Measurements from ENCODE around the gene USP31.
"Not testable (repeated sequence)": the region's sequence is repeated elsewhere in the genome, so short reads cannot be mapped to it uniquely, and the experiment has no call there.

Gene USP31

GRCh38 chr16:23094136-23094535 lies 55.1 kb downstream of the USP31 start:
- not testable (repeated sequence) for DNase-seq

- DNase-seq, result no peak
Measured at GRCh38 chr16:23092801-23093117, 56.5 kb downstream of the USP31 start.

DNA sequence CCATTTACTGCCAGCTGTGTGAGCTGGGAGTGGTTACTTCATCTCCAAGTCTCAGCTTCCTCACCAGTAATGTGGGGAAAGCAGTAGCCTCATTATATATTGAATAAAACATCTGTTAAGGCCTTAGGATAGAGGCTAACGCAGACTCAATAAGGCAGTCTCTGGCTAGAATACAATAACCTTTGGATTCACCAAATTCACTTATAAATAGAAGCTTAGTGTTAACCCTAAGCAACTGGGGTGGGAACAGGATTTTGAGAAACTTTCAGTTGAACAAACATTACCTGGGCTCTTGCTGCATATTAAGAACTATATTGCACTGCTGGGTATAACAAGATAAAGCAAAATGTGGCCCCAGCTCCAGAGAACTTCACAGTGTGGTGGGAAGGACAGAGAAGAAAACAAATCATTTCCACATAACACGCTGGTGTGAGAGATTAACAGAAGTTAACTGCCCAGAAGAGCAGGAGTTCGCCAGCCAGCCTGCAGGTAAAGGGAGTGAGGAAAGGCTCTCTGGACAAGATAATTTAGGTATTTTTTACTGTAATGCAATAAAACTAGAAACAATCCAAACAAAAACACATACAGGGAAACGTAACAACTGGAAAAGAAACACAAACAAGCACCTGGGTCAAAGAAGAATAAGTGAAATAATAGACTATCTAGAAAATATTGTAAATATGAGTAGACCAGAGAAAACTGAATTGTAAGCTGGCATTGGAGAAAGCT lies 57.0 kb downstream of the USP31 start:
- no peak for DNase-seq

GRCh38 chr16:23089111-23089510 lies 60.1 kb downstream of the USP31 start:
- no peak for DNase-seq

- no peak for DNase-seq
Measured at GRCh38 chr16:23088018-23088417, 61.2 kb downstream of the USP31 start.

DNA sequence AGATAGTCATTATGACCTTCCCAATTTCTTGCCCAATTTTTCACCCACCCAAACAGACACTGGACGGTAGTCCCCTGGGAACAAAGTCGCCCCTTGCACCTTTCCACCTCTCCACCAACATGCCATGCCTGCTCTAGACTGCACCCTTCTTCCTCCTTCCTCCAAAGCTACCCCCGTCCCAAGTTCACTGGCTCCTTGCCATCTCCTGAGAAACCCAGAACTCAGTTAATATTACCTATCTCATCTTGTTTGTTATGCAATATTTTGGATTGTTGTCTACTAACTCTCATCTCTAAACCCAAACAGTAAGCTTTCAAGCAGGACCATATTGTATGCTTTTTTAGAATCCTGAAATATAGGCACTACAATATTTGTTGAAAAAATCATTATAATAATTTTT lies 63.3 kb downstream of the USP31 start:
- no peak for DNase-seq

GRCh38 chr16:23082161-23082788 lies 67.0 kb downstream of the USP31 start:
- DNase-seq, result no peak

DNA sequence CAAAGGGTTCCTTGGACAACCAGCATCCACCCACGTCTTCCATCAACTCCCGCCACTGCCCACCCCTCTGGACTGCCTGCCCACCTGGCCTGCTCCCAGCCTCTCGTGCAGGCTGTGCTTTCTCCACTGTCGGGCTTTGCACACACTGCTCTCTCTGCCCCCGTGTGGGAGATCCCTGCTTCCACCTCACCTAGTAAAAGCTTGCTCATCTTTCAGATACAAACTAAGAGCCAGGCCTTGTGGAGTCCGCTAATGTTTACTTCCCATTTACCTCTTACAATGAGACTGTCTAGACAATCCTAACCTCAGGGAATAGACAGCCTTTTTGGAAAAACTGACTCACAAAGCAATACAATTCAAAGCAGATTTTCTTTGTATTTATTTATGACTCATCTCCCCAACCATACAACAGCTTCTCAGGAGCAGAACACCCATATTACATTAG lies 67.6 kb downstream of the USP31 start:
- DNase-seq, result no peak

DNA sequence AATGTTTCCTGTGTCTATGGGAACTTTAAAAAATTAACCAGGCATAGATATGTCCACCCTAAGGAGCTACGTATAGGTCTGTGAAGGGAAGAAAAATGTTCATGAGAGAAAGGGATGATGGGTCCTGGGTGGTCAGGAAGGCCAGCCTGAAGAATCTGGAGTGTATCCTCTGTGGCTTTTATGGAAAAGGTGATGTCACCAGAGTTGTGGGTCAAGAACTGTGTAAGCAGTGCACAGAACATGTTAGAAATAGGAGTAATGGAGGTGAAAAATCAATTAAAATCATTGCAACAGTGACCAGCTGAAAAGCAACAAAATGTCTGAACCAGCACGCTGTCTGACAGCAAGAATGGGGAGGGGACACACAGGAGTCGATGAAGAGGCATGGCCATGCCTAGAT lies 68.5 kb downstream of the USP31 start:
- no peak for DNase-seq

GRCh38 chr16:23080329-23080728 lies 68.9 kb downstream of the USP31 start:
- DNase-seq, result no peak

- no peak for DNase-seq
Measured at GRCh38 chr16:23079675-23080301, 69.5 kb downstream of the USP31 start.

DNA sequence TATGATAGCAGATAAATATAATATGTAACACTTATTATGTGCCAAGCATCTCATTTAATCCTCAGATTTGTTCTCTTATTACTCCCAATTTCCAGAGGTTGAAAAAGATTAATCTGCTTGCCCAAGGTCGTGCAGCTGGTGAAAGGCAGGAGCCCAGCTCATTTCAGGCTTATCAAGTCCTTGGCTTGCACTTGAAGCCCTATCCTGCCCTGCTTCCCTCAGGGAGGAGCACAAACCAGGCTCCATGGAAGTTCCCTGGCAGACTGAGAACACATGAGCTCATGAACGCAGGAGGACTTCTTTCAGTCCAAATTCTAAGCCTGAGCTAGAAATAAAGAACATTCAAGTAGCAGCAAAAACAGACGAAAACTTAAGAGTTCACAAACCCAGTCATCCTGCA lies 74.8 kb downstream of the USP31 start:
- no peak for DNase-seq

GRCh38 chr16:23072769-23073549 lies 76.3 kb downstream of the USP31 start:
- DNase-seq, result no peak

DNA sequence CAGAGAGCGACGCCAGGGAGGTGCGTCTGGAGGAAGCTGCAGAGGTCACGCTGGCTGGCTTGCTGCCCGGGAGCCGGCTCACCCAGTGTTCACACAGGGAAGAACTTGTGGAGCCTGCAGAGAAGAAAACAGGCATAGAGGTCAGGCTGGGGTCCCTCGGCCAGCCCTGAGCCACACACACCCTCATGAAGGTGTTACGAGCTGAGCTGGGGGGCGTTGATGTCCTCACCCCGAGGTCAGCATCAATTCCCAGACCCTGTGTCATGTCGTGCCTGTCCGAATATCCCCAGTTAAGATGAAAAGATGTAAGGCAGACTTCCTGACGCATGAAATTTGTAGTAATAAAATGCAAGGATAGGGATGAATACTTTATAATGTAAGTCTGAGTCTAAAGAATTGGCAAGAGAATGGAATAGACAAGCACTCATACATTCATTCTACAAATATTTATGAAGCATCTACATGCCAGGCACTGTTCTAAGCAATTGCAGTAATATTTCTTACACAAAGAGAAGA lies 77.1 kb downstream of the USP31 start:
- no peak for DNase-seq

- no peak for DNase-seq
Measured at GRCh38 chr16:23071196-23072083, 77.8 kb downstream of the USP31 start.

DNA sequence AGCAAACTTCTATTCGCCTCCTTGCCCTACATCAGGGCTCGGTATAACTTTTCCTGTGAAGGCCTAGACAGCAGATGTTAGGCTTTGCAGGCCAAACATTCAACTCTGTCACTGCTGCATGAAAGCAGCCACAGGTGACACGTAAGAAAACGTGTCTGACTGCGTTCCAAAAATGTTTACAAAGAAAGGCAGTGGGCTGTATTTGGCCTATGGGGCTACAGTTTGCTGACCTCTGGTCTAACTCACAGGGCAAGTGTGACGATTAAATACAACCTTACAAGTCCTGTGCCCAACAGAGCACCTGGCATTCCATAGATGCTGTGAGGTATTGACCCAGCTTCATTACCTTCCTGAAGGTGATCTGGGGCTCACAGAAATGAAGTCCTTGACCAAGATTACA lies 79.4 kb downstream of the USP31 start:
- no peak for DNase-seq

DNA sequence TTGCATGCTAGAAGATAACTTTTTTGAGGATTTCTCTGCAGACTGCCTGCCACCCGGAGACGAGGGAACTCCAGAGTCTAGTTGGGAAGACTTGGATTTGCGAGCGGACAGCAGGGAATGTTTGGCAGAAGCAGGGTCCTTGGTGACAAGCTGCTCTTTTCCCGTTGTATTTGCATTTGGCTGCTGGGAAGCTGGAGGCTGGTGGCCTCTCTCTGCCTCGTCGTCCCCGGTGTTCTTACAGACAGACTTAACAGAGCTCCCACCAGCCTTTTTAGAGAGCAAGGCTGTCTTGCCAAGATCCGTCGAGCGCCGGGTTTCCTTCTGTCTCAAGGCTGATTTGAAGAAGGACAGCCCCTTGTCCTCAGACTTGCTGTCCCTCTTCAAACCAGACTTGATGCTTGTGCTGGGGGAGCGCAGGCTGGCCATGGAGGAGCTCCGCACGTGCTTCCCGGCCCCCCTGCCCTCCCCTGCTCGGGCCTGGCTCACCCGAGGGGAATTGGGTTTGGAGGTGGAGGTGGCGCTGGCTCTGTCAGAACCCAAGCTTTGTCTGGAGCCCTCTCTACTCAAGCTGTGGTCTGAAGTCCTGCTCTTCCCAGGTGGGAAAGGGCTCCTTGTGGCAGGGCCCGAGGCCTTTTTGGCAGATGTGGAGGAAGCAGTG lies 81.0 kb downstream of the USP31 start:
- no peak for DNase-seq

DNA sequence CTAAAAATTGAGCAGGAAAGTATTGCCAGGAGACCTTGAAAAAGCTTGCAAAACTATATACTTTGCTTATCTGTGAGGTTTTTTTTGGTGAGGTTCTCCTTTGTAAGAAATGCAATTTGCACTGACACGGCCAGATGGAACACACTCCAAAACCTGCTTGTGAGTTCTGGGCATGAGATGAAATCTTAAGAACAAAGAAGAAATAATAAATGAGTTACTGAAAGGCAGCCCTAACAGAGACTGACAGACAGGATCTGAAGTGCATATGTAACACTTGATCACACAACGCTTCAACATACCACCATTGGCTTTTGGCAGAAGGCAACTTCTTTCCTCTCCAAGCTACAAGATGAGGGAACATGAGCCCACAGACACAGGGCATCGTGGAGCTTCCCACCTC lies 82.6 kb downstream of the USP31 start:
- DNase-seq, result no peak

GRCh38 chr16:23064639-23065038 lies 84.6 kb downstream of the USP31 start:
- peak in 1 of 5 experiments; percentile 49 for DNase-seq

DNA sequence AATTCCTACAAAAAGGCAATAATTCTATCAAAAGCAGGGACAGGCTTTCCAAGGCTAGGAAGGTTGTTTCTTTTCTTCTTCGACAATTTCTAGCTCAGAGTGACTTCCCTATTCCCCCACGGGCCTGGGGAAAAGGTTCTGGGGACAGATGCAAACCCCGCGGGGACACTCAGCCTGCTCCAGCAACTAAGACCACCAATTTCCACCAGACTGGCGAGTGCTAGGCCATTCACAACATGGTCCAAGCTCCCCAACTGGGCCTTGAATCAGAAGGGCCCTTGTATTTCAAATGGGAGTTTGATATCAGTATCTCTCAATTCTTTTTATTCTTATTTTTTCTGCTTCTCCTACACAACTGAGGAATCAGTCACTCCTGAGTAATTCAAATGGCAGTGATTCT lies 86.7 kb downstream of the USP31 start:
- no peak for DNase-seq

- no peak for DNase-seq
Measured at GRCh38 chr16:23061669-23062068, 87.6 kb downstream of the USP31 start.

All from T-helper 2 cell (primary cell).